DND-41 (cell line): Measurements from ENCODE around the gene PLEKHA6.

Experiments used
- ATAC-seq: fragments of 200-7000 bp; cut with Tn5 transposase; 3 replicates; pipeline ENCODE4 v1.9.1; 2021; ENCODE audit warnings: low read depth; ENCODE audit not compliant: insufficient read depth
- DNase-seq: peaks from one replicate; pipeline ENCODE4 v3.0.0-alpha.2; 2020
- H2AFZ ChIP-seq: 2 replicates; pipeline ENCODE4 v1.6.0; 2012; ENCODE audit warnings: low read depth, low read length
- H3K27ac ChIP-seq: 2 replicates; pipeline ENCODE4 v1.5.1; 2012; ENCODE audit warnings: low read length, inconsistent platforms
- H3K27me3 ChIP-seq: fragments of 200-600 bp; sonication (generic); 2 replicates; pipeline ENCODE4 v1.6.0; 2012; ENCODE audit warnings: low read length, mild to moderate bottlenecking, inconsistent platforms; ENCODE audit not compliant: insufficient read depth, poor library complexity
- H3K36me3 ChIP-seq: 2 replicates; pipeline ENCODE4 v1.5.1; 2012; ENCODE audit warnings: low read length, inconsistent platforms; ENCODE audit not compliant: insufficient read depth
- H3K4me1 ChIP-seq: 2 replicates; pipeline ENCODE4 v1.5.1; 2012; ENCODE audit warnings: mild to moderate bottlenecking, low read length; ENCODE audit not compliant: insufficient read depth
- H3K4me2 ChIP-seq: 2 replicates; pipeline ENCODE4 v1.6.0; 2012; ENCODE audit warnings: mild to moderate bottlenecking, moderate library complexity, low read length, inconsistent platforms; ENCODE audit not compliant: insufficient read depth
- H3K4me3 ChIP-seq, 2 experiments: fragments of 200-600 bp in 1 of 2; shearing (Covaris generic) in 1 of 2; 2 replicates each; pipeline ENCODE4 v1.5.1; 2012 to 2016; ENCODE audit warnings: inconsistent platforms in 2 of 2, low read length in 2 of 2, mild to moderate bottlenecking in 2 of 2, low read depth in 1 of 2, moderate library complexity in 1 of 2
- H3K79me2 ChIP-seq: 2 replicates; pipeline ENCODE4 v1.6.0; 2012; ENCODE audit warnings: low read length, inconsistent platforms; ENCODE audit not compliant: insufficient read depth
- H3K9ac ChIP-seq: 2 replicates; pipeline ENCODE4 v1.6.0; 2012; ENCODE audit warnings: low read depth, mild to moderate bottlenecking, inconsistent platforms, low read length, moderate library complexity
- H3K9me3 ChIP-seq: 2 replicates; pipeline ENCODE4 v1.5.1; 2012; ENCODE audit warnings: low read length, moderate library complexity, mild to moderate bottlenecking, inconsistent platforms; ENCODE audit not compliant: insufficient read depth, severe bottlenecking
- H4K20me1 ChIP-seq: 2 replicates; pipeline ENCODE4 v1.6.0; 2012; ENCODE audit warnings: low read length; ENCODE audit not compliant: insufficient read depth
- CTCF ChIP-seq: IDR thresholded peaks from 2 replicates; pipeline ENCODE4 v1.5.1; 2012; ENCODE audit warnings: borderline replicate concordance, low read length, moderate library complexity, mild to moderate bottlenecking; ENCODE audit not compliant: poor library complexity, severe bottlenecking; ENCODE audit errors: extremely low read depth
- EZH2 ChIP-seq: IDR thresholded peaks from 3 replicates; pipeline ENCODE4 v1.6.1; 2012; ENCODE audit warnings: borderline replicate concordance, low read depth, mild to moderate bottlenecking, moderate library complexity, low read length, inconsistent platforms; ENCODE audit not compliant: severe bottlenecking

The PLEKHA6 gene

DNA sequence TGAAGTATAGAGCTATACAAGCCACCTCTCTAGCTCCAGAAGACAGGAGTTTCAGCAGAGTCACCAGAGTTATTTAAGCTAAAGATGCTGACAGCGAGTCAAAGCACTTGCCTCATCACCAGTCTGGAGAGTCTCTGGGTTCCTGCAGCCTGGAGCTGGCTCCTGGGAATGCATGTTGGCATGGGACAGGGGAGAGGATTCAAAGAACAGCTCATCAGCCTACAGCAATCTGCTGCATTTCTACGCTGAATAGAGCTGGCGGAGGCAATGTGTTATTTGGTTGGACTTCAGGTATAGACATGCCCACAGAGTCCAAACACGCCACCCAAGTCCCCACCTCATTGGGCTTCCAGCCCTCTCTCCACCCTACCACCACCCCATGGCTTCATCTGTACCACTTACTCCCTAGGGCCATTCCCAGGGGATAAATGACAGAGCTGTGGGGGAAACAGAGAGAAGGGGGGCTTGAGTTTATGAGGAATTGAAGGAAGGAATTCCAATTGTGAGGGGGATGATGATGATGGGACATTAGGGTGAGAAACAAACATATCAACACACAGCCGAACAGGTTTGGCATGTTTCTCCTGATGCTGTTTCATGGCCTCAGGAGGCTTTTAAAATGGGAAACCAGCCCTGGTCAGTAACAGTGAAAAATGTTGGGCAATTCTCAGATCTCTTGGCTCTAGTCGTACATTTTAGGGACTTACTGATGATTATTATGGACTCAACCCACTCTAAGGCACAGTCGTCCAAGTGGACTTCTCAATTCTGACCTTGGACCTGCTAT lies 58.4 kb downstream of the PLEKHA6 start:
- H4K20me1 ChIP-seq, result no peaks in the 10 kb centered on the region
- ATAC-seq, result no peak
- H3K27me3 ChIP-seq, result peaks cover 42% of the 10 kb centered on the region
- no peaks in the 10 kb centered on the region for H3K36me3 ChIP-seq
- H3K4me3 ChIP-seq, result no peak overlapping the region
- H2AFZ ChIP-seq, result no peak overlapping the region
- TF ChIP-seq EZH2, result peak; percentile 4
- TF ChIP-seq CTCF, result no peak
- no peak overlapping the region for H3K4me2 ChIP-seq
- no peaks in the 10 kb centered on the region for H3K79me2 ChIP-seq
- H3K9ac ChIP-seq, result no peak overlapping the region
- no peak overlapping the region for H3K27ac ChIP-seq
- DNase-seq, result no peak
- no peaks in the 10 kb centered on the region for H3K4me1 ChIP-seq
- H3K9me3 ChIP-seq, result no peaks in the 10 kb centered on the region

DNA sequence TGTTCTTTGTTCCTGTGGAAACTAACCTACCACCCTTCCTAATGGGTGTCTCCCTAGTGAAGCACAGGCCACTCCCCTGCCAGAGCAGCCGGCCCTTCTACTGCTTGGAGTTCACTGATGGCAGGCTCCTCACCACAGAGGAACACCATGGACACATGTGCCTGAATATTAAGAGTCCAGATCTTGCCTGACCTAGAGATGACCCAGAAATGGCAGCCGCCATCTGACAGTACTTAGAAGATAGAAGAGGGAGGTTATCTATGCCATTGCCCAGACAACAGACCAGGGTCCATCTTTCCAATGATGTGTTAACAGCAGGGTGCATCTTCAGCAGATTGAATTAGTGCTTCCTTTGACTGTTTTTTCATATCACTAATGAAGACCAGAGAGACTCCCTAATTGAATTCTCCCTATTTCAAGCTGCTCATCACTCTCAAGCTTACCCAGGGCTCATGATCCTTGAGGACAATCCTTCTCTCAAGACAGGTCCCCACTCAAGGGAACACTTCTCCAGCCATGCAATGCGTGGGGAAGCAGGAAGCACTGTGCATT lies 59.8 kb downstream of the PLEKHA6 start:
- Histone ChIP-seq H3K27ac (no peak overlapping the region), H3K36me3 (no peaks in the 10 kb centered on the region), H3K4me3 (no peak overlapping the region), H3K79me2 (no peaks in the 10 kb centered on the region), H4K20me1 (no peaks in the 10 kb centered on the region), H3K9me3 (no peaks in the 10 kb centered on the region), H3K4me1 (no peaks in the 10 kb centered on the region), H3K4me2 (no peak overlapping the region), H3K27me3 (peaks cover 45% of the 10 kb centered on the region), H3K9ac (no peak overlapping the region), H2AFZ (no peak overlapping the region)
- TF ChIP-seq CTCF, result no peak
- TF ChIP-seq EZH2, result no peak
- ATAC-seq (no peak), DNase-seq (no peak)

GRCh38 chr1:204296431-204296988 lies 63.2 kb downstream of the PLEKHA6 start:
- no peaks in the 10 kb centered on the region for H3K36me3 ChIP-seq

More at GRCh38 chr1:204296431-204296988, 63.2 kb downstream of the PLEKHA6 start:
- H3K27ac ChIP-seq, result no peak overlapping the region
- H2AFZ ChIP-seq, result no peak overlapping the region
- no peak overlapping the region for H3K9ac ChIP-seq
- ATAC-seq, result peak; percentile 48; the same call in 2 of the 3 replicates
- no peak for TF ChIP-seq CTCF
- no peak for TF ChIP-seq EZH2
- no peaks in the 10 kb centered on the region for H3K9me3 ChIP-seq
- H3K27me3 ChIP-seq, result peaks cover 51% of the 10 kb centered on the region
- no peaks in the 10 kb centered on the region for H3K79me2 ChIP-seq
- DNase-seq, result no peak
- no peak overlapping the region for H3K4me3 ChIP-seq
- no peak overlapping the region for H3K4me2 ChIP-seq
- H3K4me1 ChIP-seq, result no peaks in the 10 kb centered on the region
- H4K20me1 ChIP-seq, result no peaks in the 10 kb centered on the region
